ENCODE results near the gene DSP.

DNA sequence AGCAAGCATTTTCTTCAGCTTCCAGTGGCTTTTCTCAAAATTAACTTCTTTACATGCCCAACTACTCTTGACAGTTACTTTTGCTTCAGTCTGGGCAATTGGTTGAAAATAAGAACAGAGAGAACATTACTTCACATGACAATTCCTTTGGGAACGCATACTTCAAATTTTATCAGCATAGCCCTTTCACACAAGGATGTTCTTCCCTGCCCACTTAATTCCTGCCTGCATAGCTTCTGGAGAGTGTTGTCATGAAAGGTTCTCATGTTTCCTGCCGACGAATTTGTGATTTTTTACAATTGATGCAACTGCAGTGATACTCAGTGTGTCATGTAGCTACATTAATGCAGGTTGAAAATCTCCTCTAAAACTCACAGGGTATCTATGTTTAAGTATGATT lies 26.6 kb downstream of the DSP start:
- TF ChIP-seq, protein P1, sequence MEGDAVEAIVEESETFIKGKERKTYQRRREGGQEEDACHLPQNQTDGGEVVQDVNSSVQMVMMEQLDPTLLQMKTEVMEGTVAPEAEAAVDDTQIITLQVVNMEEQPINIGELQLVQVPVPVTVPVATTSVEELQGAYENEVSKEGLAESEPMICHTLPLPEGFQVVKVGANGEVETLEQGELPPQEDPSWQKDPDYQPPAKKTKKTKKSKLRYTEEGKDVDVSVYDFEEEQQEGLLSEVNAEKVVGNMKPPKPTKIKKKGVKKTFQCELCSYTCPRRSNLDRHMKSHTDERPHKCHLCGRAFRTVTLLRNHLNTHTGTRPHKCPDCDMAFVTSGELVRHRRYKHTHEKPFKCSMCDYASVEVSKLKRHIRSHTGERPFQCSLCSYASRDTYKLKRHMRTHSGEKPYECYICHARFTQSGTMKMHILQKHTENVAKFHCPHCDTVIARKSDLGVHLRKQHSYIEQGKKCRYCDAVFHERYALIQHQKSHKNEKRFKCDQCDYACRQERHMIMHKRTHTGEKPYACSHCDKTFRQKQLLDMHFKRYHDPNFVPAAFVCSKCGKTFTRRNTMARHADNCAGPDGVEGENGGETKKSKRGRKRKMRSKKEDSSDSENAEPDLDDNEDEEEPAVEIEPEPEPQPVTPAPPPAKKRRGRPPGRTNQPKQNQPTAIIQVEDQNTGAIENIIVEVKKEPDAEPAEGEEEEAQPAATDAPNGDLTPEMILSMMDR (IDR thresholded peaks at IDR 0.05; ENCODE audit: low read depth, low read length, missing input control) = no peak
- no peak for TF ChIP-seq YY1 (IDR thresholded peaks at IDR 0.05)
- TF ChIP-seq, protein P2, sequence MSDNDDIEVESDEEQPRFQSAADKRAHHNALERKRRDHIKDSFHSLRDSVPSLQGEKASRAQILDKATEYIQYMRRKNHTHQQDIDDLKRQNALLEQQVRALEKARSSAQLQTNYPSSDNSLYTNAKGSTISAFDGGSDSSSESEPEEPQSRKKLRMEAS (IDR thresholded peaks at IDR 0.05) = no peak
- no peak for TF ChIP-seq RXRA (IDR thresholded peaks at IDR 0.05)
- TF ChIP-seq, protein P3, sequence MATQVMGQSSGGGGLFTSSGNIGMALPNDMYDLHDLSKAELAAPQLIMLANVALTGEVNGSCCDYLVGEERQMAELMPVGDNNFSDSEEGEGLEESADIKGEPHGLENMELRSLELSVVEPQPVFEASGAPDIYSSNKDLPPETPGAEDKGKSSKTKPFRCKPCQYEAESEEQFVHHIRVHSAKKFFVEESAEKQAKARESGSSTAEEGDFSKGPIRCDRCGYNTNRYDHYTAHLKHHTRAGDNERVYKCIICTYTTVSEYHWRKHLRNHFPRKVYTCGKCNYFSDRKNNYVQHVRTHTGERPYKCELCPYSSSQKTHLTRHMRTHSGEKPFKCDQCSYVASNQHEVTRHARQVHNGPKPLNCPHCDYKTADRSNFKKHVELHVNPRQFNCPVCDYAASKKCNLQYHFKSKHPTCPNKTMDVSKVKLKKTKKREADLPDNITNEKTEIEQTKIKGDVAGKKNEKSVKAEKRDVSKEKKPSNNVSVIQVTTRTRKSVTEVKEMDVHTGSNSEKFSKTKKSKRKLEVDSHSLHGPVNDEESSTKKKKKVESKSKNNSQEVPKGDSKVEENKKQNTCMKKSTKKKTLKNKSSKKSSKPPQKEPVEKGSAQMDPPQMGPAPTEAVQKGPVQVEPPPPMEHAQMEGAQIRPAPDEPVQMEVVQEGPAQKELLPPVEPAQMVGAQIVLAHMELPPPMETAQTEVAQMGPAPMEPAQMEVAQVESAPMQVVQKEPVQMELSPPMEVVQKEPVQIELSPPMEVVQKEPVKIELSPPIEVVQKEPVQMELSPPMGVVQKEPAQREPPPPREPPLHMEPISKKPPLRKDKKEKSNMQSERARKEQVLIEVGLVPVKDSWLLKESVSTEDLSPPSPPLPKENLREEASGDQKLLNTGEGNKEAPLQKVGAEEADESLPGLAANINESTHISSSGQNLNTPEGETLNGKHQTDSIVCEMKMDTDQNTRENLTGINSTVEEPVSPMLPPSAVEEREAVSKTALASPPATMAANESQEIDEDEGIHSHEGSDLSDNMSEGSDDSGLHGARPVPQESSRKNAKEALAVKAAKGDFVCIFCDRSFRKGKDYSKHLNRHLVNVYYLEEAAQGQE (IDR thresholded peaks at IDR 0.05) = no peak
- no peak for TF ChIP-seq TAF1 (conservative IDR thresholded peaks at IDR 0.05)
- TF ChIP-seq EGR1 (IDR thresholded peaks at IDR 0.05; ENCODE audit: low read depth in 2 of 2) = no peak
- TF ChIP-seq JUND (IDR thresholded peaks at IDR 0.05) = no peak
- no peak for TF ChIP-seq HNF4G (IDR thresholded peaks at IDR 0.05)
- no peak for TF ChIP-seq RAD21 (IDR thresholded peaks at IDR 0.05)
- TF ChIP-seq, protein P4, sequence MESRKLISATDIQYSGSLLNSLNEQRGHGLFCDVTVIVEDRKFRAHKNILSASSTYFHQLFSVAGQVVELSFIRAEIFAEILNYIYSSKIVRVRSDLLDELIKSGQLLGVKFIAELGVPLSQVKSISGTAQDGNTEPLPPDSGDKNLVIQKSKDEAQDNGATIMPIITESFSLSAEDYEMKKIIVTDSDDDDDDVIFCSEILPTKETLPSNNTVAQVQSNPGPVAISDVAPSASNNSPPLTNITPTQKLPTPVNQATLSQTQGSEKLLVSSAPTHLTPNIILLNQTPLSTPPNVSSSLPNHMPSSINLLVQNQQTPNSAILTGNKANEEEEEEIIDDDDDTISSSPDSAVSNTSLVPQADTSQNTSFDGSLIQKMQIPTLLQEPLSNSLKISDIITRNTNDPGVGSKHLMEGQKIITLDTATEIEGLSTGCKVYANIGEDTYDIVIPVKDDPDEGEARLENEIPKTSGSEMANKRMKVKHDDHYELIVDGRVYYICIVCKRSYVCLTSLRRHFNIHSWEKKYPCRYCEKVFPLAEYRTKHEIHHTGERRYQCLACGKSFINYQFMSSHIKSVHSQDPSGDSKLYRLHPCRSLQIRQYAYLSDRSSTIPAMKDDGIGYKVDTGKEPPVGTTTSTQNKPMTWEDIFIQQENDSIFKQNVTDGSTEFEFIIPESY (IDR thresholded peaks at IDR 0.05) = no peak

Data from liver (tissue), 3 donors.